GM19239 (cell line): Measurements from ENCODE around the gene BRAT1.
"Not testable (repeated sequence)": the region's sequence is repeated elsewhere in the genome, so short reads cannot be mapped to it uniquely, and the experiment has no call there.

Experiments used
- DNase-seq: peaks from one replicate; pipeline ENCODE4 v3.0.0; 2011; ENCODE audit warnings: low spot score; ENCODE audit not compliant: insufficient read length
- FAIRE-seq: peaks from 2 replicates; lab custom pipeline; 2011; peaks lifted over from hg19 to GRCh38; lab: Jason Lieb, UNC

Gene BRAT1

DNA sequence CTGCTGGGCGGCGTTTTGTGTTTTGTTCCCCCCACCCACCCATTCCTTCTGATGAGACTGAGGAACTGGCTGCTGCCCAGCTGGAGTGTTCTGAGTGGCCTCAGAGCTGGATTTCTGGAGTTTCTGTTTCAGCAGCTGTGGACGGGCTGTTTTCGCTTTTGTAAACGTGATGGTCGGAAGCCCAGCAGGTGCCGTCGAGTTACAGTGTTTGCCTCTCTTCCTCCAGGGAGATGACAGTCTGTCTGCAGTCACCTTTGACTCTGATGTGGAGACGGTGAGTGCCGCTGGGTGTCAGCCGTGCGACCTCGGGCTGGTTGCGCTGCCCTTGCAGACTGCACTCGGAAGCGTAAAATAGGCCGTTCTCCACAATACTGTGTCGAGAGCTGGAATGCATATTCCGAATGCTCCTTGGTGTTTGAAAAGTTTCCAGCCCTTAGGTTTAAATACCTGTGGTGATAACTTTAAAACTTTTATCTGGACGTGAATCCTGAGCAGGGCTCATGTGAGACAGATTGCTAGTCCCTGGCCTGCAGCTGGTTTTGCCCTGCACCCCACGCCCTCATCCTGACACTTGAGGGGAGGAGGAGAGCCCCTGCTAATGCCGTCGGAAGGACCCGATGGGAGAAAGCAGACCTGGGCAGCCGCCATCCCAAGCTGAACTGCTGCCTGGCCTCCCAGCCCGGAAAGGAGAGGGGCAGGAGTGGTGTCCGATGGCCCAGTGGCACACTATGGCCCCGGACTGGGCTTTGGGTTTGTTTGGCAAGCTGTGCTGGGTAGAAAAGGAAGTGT, 11.8 kb upstream of the BRAT1 start:
- FAIRE-seq: no peak

GRCh38 chr7:2566348-2566889, 11.1 kb upstream of the BRAT1 start:
- DNase-seq (no peak), FAIRE-seq (no peak)

More for the DNA sequence above, 11.8 kb upstream of the BRAT1 start:
- no peak for DNase-seq

DNA sequence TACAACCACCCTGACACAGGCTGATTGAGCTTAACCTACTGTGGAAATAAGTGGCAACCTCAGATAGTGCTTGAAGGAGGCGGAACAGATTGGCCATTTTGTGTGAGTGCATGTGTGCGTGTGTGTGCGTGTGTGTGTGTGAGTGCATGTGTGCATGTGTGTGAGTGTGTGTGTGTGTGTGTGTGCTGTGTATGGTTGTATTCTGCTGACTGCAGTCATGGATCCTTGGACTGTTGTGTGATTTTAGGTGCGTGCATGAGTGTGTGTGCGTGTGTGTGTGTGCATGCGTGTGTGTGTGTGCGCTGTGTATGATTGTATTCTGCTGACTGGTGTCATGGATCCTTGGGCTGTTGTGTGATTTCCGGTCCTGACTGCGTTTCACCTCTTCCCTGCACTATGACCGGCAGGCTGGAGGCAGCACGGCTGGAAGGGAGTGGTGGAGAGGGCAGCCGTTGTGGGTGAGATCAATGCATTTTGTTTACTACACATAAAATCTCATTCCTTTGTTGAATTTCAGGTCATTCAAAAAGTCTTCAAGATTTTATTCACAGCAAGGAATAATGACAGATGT, 9.7 kb upstream of the BRAT1 start:
- DNase-seq: no peak
- no peak for FAIRE-seq

GRCh38 chr7:2563955-2564354, 8.6 kb upstream of the BRAT1 start:
- not testable (repeated sequence) for FAIRE-seq, DNase-seq

- FAIRE-seq: no peak
- DNase-seq: no peak
Observed at GRCh38 chr7:2559283-2559950, 4.1 kb upstream of the BRAT1 start.

GRCh38 chr7:2558629-2559282, 3.4 kb upstream of the BRAT1 start, which contains the start of gene IQCE:
TSS of gene IQCE (plus strand) at chr7:2558979. CDS start at chr7:2559182, 203 bp downstream.
- FAIRE-seq (peak; percentile 58), DNase-seq (peak; percentile 86)

- no peak for DNase-seq
- no peak for FAIRE-seq
Observed at GRCh38 chr7:2554661-2555111, 638 bp downstream of the BRAT1 start.

GRCh38 chr7:2553831-2554581, 1.3 kb downstream of the BRAT1 start:
- no peak for FAIRE-seq
- no peak for DNase-seq

DNA sequence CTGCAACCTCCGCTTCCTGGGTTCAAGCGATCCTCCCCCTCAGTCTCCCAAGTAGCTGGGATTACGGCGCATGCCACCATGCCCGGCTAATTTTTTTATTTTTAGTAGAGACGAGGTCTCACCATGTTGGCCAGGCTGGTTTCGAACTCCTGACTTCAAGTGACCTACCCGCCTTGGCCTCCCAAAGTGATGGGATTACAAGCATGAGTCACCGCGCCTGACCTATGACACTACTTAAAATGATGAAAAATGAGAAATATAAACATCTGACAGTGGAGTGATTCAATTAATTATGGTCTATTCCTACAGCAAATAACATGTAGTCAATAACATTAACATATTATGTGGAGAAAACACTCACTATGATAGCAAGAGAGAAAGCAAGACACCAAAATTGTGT, 2.2 kb downstream of the BRAT1 start:
- no peak for FAIRE-seq
- no peak for DNase-seq

DNA sequence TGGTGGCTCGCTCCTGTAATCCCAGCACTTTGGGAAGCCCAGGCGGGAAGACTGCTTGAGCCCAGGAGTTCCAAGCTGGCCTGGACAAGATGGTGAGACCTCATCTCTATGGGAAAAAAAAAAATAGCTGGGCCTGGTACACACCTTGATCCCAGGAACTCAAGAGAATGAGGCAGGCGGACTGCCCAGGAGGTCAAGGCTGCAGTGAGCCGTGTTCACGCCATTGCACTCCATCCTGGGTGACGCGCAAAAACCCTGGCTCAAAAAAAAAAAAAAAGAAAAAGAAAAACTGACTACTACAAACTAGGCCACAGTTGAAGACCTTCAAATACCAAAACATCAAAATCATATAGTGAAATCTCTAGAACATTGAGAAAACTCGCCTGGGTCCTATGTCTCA, 3.9 kb downstream of the BRAT1 start:
- no peak for FAIRE-seq
- no peak for DNase-seq

- FAIRE-seq (no peak), DNase-seq (no peak)
Observed at GRCh38 chr7:2546776-2547586, 8.3 kb downstream of the BRAT1 start.

DNA sequence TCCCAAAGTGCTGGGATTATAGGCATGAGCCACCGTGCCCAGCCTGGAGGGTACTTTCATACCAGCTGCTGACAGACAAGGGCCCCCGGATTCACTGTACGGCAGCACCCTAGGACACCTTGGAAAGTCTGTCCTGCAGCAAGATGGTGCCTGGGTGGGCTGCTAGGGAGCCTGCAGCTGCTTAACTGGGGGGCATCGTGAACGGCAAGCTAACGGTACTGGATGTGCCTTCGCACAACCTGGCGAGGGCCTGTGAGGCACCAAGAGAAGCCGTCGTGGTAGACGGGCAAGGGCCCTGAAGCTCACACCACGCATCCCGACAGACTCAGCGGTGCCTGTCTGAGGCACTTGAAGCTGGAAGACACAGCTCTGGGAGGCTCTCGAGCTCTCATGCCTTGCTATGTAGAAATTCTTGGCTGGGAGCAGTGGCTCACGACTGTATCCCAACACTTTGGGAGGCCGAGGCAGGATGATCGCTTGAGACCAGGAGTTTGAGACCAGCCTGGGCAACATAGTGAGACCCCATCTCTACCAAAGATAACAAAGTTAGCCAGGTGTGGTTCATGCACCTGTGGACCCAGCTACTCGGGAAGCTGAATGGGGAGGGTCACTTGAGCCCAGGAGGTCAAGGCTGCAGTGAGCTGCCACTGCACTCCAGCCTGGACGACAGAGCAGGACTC, 9.4 kb downstream of the BRAT1 start:
- DNase-seq (no peak), FAIRE-seq (no peak)

- no peak for FAIRE-seq
- no peak for DNase-seq
Observed at GRCh38 chr7:2544541-2545188, 10.7 kb downstream of the BRAT1 start.

GRCh38 chr7:2542916-2543871, 12.1 kb downstream of the BRAT1 start:
- FAIRE-seq: no peak
- no peak for DNase-seq

GRCh38 chr7:2542011-2542915, 13.1 kb downstream of the BRAT1 start:
- DNase-seq (no peak), FAIRE-seq (no peak)
